ENCODE results near the gene LRRN2.
"Not testable (repeated sequence)": the region's sequence is repeated elsewhere in the genome, so short reads cannot be mapped to it uniquely, and the experiment has no call there.

LRRN2 gene

DNA sequence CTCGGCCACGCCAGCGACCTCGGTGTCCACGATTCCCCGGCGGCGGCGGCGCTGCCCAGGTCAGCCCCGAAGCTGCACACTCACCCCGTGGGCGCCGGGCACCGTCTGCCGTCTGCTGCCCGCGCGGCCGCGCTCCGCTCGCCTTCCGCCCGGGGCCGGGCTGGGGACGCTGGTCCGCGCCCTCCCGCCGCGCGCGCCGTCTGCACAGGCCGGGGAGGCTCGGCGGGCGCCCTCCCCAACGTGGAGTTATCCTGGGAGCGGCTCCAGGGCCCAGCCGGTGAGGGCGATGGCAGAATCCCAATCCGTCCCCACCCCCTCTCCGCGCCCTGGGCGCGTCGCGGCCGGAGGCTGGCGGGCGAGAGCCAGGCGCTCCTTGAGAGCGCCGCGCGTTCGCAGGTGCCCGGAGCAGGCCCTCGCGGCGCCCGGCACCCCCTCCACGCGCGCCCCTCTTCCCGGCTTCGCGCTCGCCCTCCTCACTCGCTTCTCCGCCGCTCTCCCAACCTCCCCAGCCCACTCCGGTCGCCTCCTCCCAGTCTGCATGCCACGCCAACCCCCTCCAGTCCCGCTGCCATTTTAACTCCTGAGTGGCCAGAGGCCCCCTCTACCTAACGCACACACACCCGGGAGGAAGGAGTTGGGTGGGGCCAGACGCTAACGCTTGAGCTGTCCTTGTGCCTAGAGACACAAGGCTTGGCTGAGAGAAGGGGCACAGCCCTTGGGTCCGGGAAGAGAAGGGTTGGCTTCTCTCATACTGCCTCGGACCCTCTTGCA lies at the start of gene LRRN2:
Gene LRRN2, minus strand, starts transcription at position 503 of the 771 bp plus-strand sequence. CDS start 65,746 bp downstream, outside the sequence.
- intact Hi-C loops (cut with DNase I), result no loop called here
- DNase-seq, result peak in 31 of 42 donors; percentile 29 to 72 (median 51)

DNA sequence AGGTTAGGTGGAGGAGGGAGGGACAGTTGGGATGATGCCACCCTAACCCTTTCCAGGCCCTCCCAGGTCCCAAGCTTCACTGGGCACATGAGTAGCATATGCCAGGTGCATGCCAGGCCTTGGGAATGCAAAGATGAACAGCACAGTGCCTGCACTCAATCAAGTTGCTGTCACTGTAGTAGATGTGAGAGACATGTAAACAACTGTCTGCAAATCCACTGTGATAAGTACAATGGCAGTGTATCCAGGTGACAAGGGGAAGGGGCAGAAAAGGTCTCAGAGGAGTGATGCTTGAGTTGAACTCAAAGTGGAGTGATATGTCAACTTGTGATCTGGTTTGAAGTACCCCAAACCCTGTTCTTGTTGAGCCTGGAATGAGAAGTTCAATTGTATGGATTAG lies 49.5 kb upstream of the LRRN2 start:
- intact Hi-C loops (cut with DNase I), result no loop called here
- peak in 1 of 42 donors; percentile 31 for DNase-seq

DNA sequence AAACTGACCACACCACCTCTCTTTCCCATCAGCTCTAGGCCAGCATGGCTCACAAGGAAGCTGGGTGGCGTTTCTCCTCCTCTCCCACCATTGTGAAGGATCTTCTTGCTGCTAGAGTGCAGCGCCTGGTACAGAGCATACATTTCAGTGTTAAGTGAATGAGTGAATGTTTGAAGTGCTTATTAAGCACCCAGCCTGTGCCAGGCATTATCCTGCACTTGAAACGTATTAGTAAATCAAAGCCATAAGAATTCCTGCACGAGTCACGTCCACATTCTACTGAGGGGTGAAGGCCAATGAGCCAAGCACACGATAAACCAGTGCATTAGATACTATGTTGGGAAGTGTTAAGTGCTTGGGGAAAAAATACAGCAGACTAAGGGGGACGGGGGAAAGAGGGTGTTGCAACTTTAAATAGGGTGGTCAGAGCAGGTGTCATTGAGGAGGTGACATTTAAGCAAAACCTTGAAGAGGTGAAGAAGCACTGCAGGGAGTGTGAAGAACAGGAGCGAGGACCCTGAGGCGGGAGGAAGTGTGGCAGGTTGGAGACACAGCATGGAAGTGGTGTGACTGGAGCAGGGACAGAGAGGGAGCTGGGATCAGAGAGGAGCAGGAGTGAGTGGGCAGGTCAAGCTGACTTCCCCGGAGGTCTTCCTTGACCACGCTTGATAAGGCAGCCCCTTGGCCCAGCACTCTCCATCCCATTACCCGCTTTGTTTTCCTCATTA lies 48.5 kb upstream of the LRRN2 start:
- intact Hi-C loops (cut with DNase I), result no loop called here
- DNase-seq, result peak in 1 of 42 donors; percentile 31

DNA sequence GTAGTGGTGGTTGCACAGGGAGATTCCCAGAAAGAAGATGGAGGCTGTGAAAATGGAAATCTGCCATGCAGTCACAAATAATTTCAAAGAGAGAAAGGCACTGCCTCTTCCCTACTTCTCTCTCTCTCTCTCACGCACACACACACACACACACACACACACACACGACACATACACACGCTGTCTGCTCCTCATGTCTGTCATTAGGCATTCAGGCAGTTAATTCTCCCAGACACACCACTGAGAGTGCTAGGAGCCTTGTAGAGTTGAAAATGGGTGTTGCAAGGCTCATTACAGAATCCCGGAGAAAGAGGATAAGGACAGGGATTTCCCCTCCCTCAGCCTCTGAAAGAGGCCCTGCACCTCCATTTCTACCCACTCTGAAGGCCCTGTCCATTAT lies 47.8 kb upstream of the LRRN2 start:
- DNase-seq, result no peak
- intact Hi-C loops (cut with DNase I), result no loop called here

GRCh38 chr1:204731985-204732575 lies 46.5 kb upstream of the LRRN2 start:
- intact Hi-C loops (cut with DNase I), result no loop called here
- DNase-seq, result no peak

DNA sequence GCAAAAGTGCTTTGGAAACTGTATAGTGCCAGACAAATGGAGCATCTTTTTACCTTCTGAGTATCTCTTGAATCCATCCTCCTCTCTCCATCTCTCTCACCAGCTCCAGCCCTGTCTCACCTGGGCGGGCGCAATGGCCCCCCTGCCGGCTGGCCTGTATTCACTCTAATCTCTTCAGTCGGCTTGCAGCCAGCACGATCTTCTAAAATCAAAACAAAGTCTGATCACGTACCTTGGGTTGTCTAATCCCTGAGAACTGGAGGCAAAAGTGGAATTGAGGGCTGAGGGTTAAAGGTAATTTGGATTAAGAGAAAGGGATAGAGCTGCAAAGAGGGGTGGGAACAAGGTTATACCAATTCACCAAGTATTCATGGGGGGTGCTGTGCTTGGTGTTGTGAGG lies 46.0 kb upstream of the LRRN2 start:
- DNase-seq, result peak in 1 of 42 donors; percentile 25
- intact Hi-C loops (cut with DNase I), result no loop called here

DNA sequence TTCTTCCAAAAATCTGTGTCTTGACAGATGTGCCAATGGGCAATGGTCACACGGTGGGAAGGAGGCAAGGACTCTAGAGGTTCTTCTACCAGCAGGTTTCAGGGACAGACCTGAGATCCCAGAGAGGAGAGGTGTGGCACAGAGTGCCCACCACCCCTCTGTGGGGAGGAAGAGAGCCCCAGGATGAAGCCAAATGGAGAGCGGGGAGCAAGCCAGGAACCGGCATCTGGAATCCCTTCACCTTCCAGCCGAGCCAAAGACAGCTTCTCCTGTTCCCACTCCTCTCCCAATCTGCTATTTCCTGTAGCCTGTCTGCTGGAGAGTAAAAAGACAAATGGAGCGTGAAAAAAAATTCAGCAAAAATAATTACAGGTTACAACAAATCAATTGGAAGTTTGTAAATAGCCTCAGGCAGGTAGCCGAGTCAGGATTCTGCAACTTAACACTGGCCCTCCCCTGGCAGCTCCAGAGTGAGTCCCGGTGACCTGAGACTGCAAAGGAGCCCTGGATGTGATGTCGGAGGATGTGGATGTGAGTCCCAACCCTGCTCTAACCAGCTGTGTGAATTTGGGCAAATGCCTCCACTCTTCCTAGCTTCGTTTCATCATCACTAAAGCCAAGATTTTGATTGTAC lies 45.4 kb upstream of the LRRN2 start:
- DNase-seq, result no peak

DNA sequence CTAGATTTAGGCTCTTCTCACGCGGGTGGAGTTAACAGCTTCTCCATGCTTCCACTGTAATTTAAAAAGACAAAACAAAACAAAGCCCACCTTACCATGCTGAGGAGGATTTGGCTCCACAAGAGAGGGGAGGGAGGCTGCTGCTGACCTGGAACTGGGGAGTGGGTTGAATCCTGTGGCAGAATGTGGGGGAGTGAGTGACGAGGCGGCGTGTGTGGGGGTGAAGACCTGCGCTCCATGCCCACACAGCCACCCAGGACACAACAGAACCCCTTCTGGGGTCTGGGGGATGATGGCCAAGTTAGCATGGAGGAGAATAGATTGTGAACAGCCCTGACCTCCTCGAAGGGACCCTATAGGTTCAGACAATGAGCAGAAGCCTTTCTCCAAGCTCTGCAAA lies 44.0 kb upstream of the LRRN2 start:
- peak in 1 of 42 donors; percentile 14 for DNase-seq
- intact Hi-C loops (cut with DNase I), result no loop called here

More for the DNA sequence above, 45.4 kb upstream of the LRRN2 start:
- intact Hi-C loops (cut with DNase I), result no loop called here

DNA sequence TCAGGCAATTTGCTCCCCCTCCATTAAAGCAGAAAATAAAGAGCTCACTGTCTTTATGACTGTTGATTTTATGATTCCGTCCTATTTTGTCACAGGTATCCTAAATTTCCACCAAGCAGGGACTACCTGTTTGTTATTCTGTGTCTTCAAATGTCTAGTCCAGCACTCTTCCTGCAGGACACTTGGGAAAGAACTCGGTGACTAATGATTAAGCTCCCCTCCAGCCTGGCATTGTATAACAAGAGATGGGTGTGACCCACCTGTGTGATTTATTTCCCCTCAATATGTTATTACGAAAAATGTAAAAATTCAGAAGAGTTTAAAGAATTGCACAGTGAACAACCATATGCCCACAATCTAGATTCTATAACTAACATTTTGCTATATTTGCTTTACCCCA lies 42.9 kb upstream of the LRRN2 start:
- DNase-seq, result no peak
- intact Hi-C loops (cut with DNase I), result no loop called here

DNA sequence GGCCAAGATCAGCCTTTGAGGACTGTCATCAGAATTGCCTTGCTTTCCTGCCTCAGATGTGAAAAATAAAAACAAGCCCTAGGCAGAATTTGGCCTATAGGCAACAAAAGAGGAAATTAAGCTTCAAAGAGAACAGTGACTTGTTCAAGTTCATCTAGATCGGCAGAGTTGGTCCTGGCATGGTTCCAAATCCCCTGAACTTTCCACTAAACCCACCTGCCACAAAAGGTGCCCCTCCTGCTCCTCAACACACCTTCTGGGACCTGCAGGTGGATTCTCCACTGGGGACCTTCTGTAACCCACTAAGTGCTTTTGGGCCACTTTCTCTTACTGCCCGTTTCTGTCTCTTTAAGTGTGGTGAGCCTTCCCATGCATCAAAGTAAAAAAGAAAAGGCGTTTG lies 42.5 kb upstream of the LRRN2 start:
- intact Hi-C loops (cut with DNase I), result no loop called here
- DNase-seq, result peak in 2 of 42 donors; percentile 4 to 20

- intact Hi-C loops (cut with DNase I), result not testable (repeated sequence)
Observed at GRCh38 chr1:204727438-204727837, 41.9 kb upstream of the LRRN2 start.

GRCh38 chr1:204726478-204726877 lies 40.9 kb upstream of the LRRN2 start:
- intact Hi-C loops (cut with DNase I), result no loop called here
- no peak for DNase-seq

More at GRCh38 chr1:204727438-204727837, 41.9 kb upstream of the LRRN2 start:
- not testable (repeated sequence) for DNase-seq

- intact Hi-C loops (cut with DNase I), result no loop called here
- DNase-seq, result peak in 2 of 42 donors; percentile 12 to 18
Observed at GRCh38 chr1:204725821-204726448, 40.4 kb upstream of the LRRN2 start.

DNA sequence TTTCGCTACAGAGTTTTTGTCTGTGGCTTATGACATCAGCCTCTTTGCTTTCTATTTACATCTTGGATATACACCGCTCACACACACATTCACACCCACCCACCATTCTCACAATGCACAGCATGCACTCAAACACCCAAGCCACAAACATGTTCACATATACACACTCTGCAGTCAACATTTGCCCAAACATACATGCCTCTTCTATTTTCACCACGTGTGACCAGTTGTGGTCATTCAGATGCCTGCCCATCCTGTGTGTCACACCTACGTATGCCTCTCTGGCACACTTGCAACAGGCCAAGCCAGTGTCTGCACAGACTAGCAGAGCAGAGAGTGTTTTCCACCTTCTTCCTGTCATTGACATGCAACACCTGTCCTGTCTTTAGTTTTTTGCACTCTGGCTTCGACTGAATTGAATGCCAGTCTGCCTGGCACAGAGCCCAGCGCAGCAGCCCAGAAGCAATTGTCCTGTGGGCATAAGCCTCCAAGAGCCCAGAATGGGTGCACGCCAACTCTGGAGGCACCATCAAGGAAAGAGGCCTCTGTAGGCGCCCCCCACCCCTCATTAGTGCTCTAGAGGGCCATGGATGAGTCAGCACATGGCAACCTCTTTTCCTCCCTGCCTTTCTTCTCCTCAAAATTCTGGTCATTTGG lies 37.7 kb upstream of the LRRN2 start:
- DNase-seq, result peak; percentile 18 to 88 (median 60)

GRCh38 chr1:204721373-204722055 lies 36.0 kb upstream of the LRRN2 start:
- peak in 2 of 42 donors; percentile 7 to 27 for DNase-seq

More for the DNA sequence above, 37.7 kb upstream of the LRRN2 start:
- intact Hi-C loops (cut with DNase I), result no loop called here

GRCh38 chr1:204716660-204717059 lies 31.1 kb upstream of the LRRN2 start:
- peak in 1 of 42 donors; percentile 2 for DNase-seq
- intact Hi-C loops (cut with DNase I), result no loop called here

More at GRCh38 chr1:204721373-204722055, 36.0 kb upstream of the LRRN2 start:
- intact Hi-C loops (cut with DNase I), result no loop called here

- intact Hi-C loops (cut with DNase I), result no loop called here
- peak in 3 of 42 donors; percentile 23 to 35 (median 31) for DNase-seq
Observed at GRCh38 chr1:204714861-204715511, 29.4 kb upstream of the LRRN2 start.

Data from head of caudate nucleus (tissue), 42 donors.